Gastrocnemius medialis (tissue), 4 donors: ENCODE data around the gene NSDHL. TPM values are rescaled to one million over a fixed set of nuclear protein-coding genes. Genes with fewer than 3 reads are reported as not detected.

Source experiments
- total RNA-seq, 4 donors: library from RNA; depleted of rRNA; stranded (reverse); fragments of >200 nt; gene quantifications; one replicate each; pipeline versions ENCODE4 v1.1.0 to v1.2.3, GENCODE V29; 2016

NSDHL gene
- total RNA-seq, 4 donors from 2014 or later, result 4.6 to 8.8 (median 6.2) TPM

Other genes with a start within 250 kb of the NSDHL start
- gene GABRQ, start 193.2 kb upstream of the NSDHL start, total RNA-seq, result not detected
- gene MAGEA3, start 132.3 kb upstream of the NSDHL start, total RNA-seq, result not detected
- not detected for gene CSAG2, start 121.8 kb upstream of the NSDHL start, total RNA-seq
- gene MAGEA2B, start 116.4 kb upstream of the NSDHL start, total RNA-seq, result not detected
- gene CSAG1, start 97.3 kb upstream of the NSDHL start, total RNA-seq, result not detected
- not detected for gene MAGEA12, start 97.3 kb upstream of the NSDHL start, total RNA-seq
- gene MAGEA2, start 77.2 kb upstream of the NSDHL start, total RNA-seq, result not detected
- gene CSAG3, start 71.8 kb upstream of the NSDHL start, total RNA-seq, result not detected
- not detected for gene MAGEA6, start 61.4 kb upstream of the NSDHL start, total RNA-seq
- gene CETN2, start 306 bp upstream of the NSDHL start, total RNA-seq, result 10 to 100 TPM in 3 of 4 donors, 1 to 10 TPM in 1; 8.1 to 15.7 (median 10.5) TPM
- 1 to 10 TPM in 3 of 4 donors, under 1 TPM in 1; 0.56 to 2.2 (median 1.3) TPM for gene ZNF185, start 67.0 kb downstream of the NSDHL start, total RNA-seq
- gene PNMA5, start 163.1 kb downstream of the NSDHL start, total RNA-seq, result not detected
- not detected for gene PNMA3, start 225.4 kb downstream of the NSDHL start, total RNA-seq
- gene PNMA6A, start 241.4 kb downstream of the NSDHL start, total RNA-seq, result under 1 TPM in 2 of 4 donors, not detected in 2; 0.36 to 0.44 TPM